Fibroblast of pulmonary artery (primary cell): ENCODE data around the gene SETD3.

ENCODE experiments used
- DNase-seq: peaks from one replicate; pipeline ENCODE4 v3.0.0-alpha.2; 2010; ENCODE audit warnings: low read depth
- H3K4me3 ChIP-seq: replicated peaks from 2 replicates; pipeline ENCODE4 v1.5.1; 2011; ENCODE audit warnings: low read depth, mild to moderate bottlenecking, control low read depth, low read length, moderate library complexity
- TF ChIP-seq, protein P1 (sequence below): IDR thresholded peaks from 2 replicates; pipeline ENCODE4 v1.5.1; 2011; ENCODE audit warnings: mild to moderate bottlenecking, control low read depth, low read length, inconsistent platforms; ENCODE audit errors: missing control alignments

SETD3 gene

DNA sequence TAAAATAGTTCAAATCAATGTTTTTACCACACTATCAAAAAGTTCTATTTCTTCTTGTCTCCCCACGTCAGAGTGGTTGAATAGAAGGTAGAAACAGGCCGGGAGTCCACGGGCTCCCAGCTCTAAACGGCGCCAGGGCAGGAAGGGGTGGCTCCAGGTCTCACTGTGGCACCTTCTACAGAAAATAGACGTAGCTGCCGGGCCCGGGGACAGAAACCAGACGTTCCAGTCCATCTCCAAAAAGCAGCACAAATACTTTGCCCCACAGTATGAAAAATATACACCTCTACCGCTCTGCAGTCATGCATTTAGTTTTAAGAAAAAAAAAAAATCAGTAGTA, 31.4 kb upstream of the SETD3 start:
- DNase-seq: no peak
- TF ChIP-seq, protein P1, sequence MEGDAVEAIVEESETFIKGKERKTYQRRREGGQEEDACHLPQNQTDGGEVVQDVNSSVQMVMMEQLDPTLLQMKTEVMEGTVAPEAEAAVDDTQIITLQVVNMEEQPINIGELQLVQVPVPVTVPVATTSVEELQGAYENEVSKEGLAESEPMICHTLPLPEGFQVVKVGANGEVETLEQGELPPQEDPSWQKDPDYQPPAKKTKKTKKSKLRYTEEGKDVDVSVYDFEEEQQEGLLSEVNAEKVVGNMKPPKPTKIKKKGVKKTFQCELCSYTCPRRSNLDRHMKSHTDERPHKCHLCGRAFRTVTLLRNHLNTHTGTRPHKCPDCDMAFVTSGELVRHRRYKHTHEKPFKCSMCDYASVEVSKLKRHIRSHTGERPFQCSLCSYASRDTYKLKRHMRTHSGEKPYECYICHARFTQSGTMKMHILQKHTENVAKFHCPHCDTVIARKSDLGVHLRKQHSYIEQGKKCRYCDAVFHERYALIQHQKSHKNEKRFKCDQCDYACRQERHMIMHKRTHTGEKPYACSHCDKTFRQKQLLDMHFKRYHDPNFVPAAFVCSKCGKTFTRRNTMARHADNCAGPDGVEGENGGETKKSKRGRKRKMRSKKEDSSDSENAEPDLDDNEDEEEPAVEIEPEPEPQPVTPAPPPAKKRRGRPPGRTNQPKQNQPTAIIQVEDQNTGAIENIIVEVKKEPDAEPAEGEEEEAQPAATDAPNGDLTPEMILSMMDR: no peak
- H3K4me3 ChIP-seq: no peak overlapping the region

DNA sequence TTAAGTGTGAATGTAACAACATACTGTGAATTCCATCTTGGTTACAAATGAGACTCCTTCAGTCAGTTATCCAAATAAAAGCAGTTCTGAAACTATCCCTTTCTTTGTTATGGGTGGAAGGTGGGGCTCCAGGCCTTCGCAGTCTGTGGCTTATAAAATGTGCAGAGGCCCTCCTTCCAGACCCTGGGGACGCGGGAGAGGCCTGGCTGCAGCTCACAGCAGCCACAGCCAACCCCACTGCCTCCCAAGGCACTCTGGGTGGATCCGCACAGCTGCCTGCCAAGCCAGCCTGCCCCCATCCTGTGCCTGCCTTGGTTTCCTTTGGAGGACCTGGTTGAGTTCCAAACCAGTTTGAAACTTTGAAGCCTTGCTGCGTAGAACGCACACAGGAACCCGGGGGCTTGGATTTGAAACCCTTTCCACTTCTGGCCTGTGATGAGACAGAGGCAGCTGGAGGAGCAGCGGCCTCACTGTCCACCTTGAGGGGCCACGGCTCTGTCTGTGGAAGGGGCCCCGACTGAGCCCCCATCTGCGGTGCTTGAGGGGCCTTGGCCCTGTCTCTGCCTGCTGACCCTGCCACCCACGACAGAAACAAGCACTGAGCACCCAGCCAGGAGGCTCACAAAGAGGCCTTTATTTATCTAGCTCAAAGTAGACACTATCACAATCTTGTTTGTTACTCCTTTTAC, 30.9 kb upstream of the SETD3 start:
- TF ChIP-seq, protein P1: no peak
- H3K4me3 ChIP-seq: no peak overlapping the region
- DNase-seq: no peak

DNA sequence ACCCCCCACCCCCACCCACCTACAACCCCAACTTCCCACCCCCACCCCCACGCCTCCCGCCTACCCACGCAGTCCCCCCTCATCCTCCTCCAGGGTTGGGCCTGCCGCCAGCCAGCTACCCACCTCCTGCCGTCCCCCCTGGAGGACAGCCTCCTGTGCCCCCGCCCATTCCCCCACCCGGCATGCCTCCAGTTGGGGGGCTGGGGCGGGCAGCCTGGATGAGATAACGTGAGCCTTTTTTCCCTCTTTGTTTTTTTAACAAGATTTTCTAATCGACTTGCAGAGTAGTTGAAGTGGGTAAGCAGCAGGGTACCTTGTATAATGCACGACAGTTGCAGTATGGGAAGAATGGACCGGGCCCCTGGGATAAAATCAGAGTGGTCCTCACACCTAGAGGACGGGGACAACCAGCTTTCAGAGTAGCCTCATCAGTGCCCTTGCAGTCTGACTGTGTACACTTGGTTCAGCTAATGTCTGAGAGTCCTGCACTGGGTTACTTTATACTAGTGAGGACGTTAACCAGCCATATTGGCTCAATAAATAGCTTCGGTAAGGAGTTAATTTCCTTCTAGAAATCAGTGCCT, 30.0 kb upstream of the SETD3 start:
- no peak for DNase-seq
- H3K4me3 ChIP-seq: no peak overlapping the region
- TF ChIP-seq, protein P1: no peak

DNA sequence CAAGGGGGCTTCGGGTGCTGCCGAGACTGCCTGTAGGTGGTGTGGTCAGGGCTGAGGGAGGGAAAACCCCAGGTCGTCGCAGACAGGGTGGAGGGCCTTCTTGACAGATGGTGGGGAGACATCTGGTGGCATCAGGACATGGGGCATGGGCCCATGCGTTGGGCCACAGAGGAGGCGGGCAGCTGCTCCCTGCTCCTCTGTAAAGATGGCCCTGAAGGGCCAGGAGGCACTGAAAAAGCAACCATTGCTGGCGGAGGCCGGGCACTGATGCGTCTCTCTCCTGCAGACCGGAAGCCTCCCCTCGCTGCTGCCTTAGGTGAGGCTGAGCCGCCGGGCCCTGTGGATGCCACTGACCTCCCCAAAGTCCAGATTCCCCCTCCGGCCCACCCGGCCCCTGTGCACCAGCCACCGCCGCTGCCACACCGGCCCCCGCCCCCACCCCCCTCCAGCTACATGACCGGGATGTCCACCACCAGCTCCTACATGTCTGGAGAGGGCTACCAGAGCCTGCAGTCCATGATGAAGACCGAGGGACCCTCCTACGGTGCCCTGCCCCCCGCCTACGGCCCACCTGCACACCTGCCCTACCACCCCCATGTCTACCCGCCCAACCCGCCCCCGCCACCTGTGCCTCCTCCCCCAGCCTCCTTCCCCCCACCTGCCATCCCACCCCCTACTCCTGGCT, 29.4 kb upstream of the SETD3 start:
- no peak for DNase-seq
- H3K4me3 ChIP-seq: no peak overlapping the region
- TF ChIP-seq, protein P1: no peak

DNA sequence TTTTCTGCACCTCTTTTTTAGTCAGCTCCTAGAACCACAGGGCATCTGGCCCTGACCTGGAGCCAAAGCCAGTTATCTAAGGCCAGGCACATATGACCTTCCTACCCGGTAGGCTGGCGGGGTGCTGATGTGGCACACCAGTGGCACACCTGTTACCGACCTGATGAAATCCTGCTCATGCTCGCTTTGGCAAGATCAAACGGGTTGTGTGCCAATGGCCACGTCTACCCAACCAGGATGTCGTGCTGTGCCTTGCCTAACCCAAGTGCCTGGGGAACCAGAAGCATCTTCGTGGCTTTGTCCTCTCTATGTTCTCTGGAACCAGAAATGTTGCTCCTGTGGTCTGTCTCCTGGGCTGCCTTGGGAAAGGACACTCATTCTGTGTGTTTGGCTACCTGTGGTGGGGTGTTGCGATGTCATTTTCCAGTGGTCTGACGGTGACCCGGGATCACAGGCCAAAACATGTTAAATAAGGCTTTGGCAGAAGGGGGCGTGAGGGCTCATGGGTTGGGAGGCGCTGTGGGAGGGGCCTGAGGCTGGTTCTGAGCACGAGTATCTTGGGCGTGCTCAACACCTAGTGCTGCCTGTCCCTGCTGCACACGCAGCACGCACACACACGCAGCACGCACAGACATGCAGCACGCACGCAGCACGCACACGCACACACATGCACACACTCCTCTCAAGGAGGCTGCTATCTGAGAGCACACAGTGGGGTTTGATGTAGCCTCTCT, 28.4 kb upstream of the SETD3 start:
- H3K4me3 ChIP-seq: no peak overlapping the region
- TF ChIP-seq, protein P1: no peak
- DNase-seq: no peak

DNA sequence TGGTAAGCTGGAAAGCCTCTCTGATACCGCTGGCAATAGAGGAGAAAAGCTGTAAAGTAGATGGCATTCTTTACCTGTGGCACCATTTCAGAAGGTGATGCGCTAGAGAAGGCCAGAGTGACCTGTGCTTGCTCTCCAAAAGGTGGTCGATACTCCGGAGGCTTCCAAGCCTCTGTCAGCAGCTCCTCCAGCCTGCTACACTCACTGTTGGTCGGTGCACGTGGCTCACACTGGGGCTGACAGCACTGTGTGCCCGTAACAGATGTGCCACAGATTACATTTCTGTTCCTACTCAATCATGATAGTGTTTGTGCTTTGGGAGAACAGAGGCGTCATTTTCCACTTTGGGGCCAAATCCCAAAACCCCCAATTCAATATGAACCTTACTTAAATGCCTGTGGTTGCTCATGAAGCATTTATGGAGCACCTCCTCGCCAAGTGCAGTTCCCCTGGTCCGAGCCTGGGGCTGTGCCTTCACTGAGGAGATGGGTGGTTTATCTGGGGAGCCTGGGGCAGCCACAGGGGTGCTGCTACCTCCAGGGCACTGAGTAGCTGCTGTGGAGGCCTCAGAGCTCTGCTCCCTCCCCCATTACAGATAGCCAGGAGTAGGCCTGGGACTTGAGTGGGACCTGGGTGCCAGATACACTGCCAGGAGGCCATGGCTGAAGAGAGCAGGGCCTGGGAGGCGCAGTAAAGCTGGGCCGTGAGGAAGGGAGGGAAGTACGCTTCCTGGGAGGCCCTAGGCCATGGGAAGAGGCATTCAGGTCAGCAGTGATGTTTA, 27.4 kb upstream of the SETD3 start:
- H3K4me3 ChIP-seq: no peak overlapping the region
- DNase-seq: no peak
- TF ChIP-seq, protein P1: no peak
